OCI-LY7 (cell line): Measurements from ENCODE around the gene PRMT1. TPM values are rescaled to one million over a fixed set of nuclear protein-coding genes. Genes with fewer than 3 reads are reported as not detected.

Experiments used
- BruUV-seq: library from RNA; stranded (reverse); fragments of 400-500 nt; replicated peaks from 2 replicates; lab custom pipeline; 2021; lab: Mats Ljungman, UMichigan
- CTCF ChIA-PET: fragments of 300-600 bp; sonication (Branson Sonifier 250); formaldehyde crosslinking; loops from one replicate; lab custom pipeline; 2022; ENCODE audit warnings: antibody characterized with exemption; ENCODE audit not compliant: unreplicated experiment; lab: Charles Lee
- POLR2A ChIA-PET: fragments of 300-600 bp; sonication (Branson Sonifier 250); formaldehyde crosslinking; loops from one replicate; lab custom pipeline; 2022; ENCODE audit warnings: antibody characterized with exemption; lab: Charles Lee
- DNase-seq: peaks from one replicate; pipeline ENCODE4 v3.0.0-alpha.2; 2015; ENCODE audit warnings: low spot score
- H2AFZ ChIP-seq: fragments of 200-600 bp; sonication (generic), shearing (Covaris generic); 2 replicates; pipeline ENCODE4 v1.6.1; 2014; ENCODE audit warnings: mild to moderate bottlenecking, antibody characterized with exemption, low read length, moderate library complexity
- H3K27ac ChIP-seq: fragments of 200-600 bp; sonication (generic); 2 replicates; pipeline ENCODE4 v1.5.1; 2014; ENCODE audit warnings: mixed run types, low read depth, mild to moderate bottlenecking, moderate library complexity, low read length, inconsistent platforms; ENCODE audit not compliant: poor library complexity, severe bottlenecking
- H3K36me3 ChIP-seq: fragments of 200-600 bp; sonication (generic); 2 replicates; pipeline ENCODE4 v1.6.1; 2014; ENCODE audit warnings: mild to moderate bottlenecking, antibody characterized with exemption, low read length, moderate library complexity, mixed read lengths; ENCODE audit not compliant: insufficient read depth
- H3K4me1 ChIP-seq: fragments of 200-600 bp; sonication (generic); 2 replicates; pipeline ENCODE4 v1.5.1; 2014; ENCODE audit warnings: mild to moderate bottlenecking, low read length; ENCODE audit not compliant: insufficient read depth, poor library complexity, severe bottlenecking
- H3K4me2 ChIP-seq: fragments of 200-600 bp; sonication (generic); 2 replicates; pipeline ENCODE4 v1.6.1; 2014; ENCODE audit warnings: mild to moderate bottlenecking, low read length
- H3K4me3 ChIP-seq: fragments of 200-600 bp; sonication (generic); 2 replicates; pipeline ENCODE4 v1.5.1; 2014; ENCODE audit warnings: mild to moderate bottlenecking, low read depth, low read length; ENCODE audit not compliant: poor library complexity, severe bottlenecking
- H3K79me2 ChIP-seq: fragments of 200-600 bp; sonication (generic); 2 replicates; pipeline ENCODE4 v1.6.1; 2016; ENCODE audit warnings: low read depth, mild to moderate bottlenecking, low read length, moderate library complexity, mixed read lengths; ENCODE audit not compliant: insufficient read depth
- H3K9me2 ChIP-seq: fragments of 200-600 bp; sonication (generic); 2 replicates; pipeline ENCODE4 v1.6.1; 2016; ENCODE audit warnings: mild to moderate bottlenecking, low read length, mixed read lengths; ENCODE audit not compliant: insufficient read depth
- H3K9me3 ChIP-seq: fragments of 200-600 bp; sonication (generic); 2 replicates; pipeline ENCODE4 v1.6.1; 2014; ENCODE audit warnings: mild to moderate bottlenecking, mixed run types, low read length, mixed read lengths
- H4K20me1 ChIP-seq: fragments of 200-600 bp; sonication (generic); 2 replicates; pipeline ENCODE4 v1.6.1; 2014; ENCODE audit warnings: mild to moderate bottlenecking, antibody characterized with exemption, low read length, moderate library complexity, mixed read lengths; ENCODE audit not compliant: insufficient read depth
- EZH2phosphoT487 ChIP-seq: fragments of 200-600 bp; sonication (generic); IDR thresholded peaks from 2 replicates; pipeline ENCODE4 v1.6.1; 2018; ENCODE audit warnings: low read depth, borderline replicate concordance, mild to moderate bottlenecking, mixed run types, antibody characterized with exemption, low read length, moderate library complexity, mixed read lengths
- intact Hi-C: fragments of 100-400 bp; cut with micrococcal nuclease; formaldehyde crosslinking; loops from one replicate; pipeline ENCODE4 v1.10.0; 2022; ENCODE audit not compliant: unreplicated experiment
- total RNA-seq, 2 experiments: library from RNA; depleted of rRNA in 1 of 2; stranded (reverse); fragments of >200 nt in 1 of 2; shearing (Covaris generic) in 1 of 2; gene quantifications; 2 replicates each; pipeline ENCODE4 v1.2.3, GENCODE V29; 2014 to 2022
- TF ChIP-seq, protein P1 (sequence below): fragments of 200-600 bp; sonication (generic); conservative IDR thresholded peaks from 2 replicates; pipeline ENCODE4 v1.5.1; 2014; ENCODE audit warnings: mild to moderate bottlenecking, antibody characterized with exemption, low read length, moderate library complexity, mixed read lengths

Gene PRMT1
- total RNA-seq, 2 experiments from 2014 or later, result 266 to 403 TPM

DNA sequence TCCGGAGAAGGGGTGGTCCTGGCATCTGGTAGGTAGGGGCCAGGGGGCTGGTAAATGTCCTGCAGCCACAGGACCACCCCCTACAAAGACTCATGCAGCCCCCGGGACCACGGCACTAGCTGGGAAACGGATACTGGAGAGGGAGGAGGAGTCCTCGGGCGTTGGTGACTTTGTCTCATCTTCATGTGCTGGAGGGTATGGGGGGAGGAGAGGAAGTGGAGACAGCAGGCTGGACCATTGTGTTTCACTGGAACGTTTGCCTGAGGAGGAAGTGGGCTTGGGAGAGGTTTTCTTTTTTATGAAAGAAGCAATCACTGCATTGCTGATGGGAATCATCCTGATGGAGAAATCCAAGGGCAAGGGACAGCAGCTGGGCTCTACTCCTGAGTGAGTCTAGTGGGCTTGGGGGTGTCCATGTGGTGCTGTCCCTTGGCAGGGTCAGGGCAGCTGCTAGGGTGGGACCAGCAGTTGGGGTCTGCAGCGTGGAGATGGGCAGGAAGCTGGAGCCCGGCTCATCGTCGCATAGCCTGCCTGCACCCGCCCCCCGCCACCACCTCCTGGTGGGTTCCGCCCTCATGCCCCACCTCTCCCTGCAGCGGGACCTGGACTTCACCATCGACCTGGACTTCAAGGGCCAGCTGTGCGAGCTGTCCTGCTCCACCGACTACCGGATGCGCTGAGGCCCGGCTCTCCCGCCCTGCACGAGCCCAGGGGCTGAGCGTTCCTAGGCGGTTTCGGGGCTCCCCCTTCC, 10.7 kb downstream of the PRMT1 start:
- Histone ChIP-seq H3K9me2 (no peaks in the 10 kb centered on the region), H4K20me1 (no peaks in the 10 kb centered on the region), H3K4me3 (no peak overlapping the region), H3K79me2 (no peaks in the 10 kb centered on the region), H3K36me3 (peaks cover 82% of the 10 kb centered on the region), H3K9me3 (no peaks in the 10 kb centered on the region), H3K4me2 (no peak overlapping the region), H3K4me1 (peaks cover 5% of the 10 kb centered on the region), H2AFZ (no peak overlapping the region), H3K27ac (no peak overlapping the region)
- BruUV-seq, result no TSS peak
- DNase-seq, result no peak
- CTCF ChIA-PET, result no interaction called here
- intact Hi-C loops, result no loop called here
- TF ChIP-seq EZH2phosphoT487, result no peak
- TF ChIP-seq, protein P1, sequence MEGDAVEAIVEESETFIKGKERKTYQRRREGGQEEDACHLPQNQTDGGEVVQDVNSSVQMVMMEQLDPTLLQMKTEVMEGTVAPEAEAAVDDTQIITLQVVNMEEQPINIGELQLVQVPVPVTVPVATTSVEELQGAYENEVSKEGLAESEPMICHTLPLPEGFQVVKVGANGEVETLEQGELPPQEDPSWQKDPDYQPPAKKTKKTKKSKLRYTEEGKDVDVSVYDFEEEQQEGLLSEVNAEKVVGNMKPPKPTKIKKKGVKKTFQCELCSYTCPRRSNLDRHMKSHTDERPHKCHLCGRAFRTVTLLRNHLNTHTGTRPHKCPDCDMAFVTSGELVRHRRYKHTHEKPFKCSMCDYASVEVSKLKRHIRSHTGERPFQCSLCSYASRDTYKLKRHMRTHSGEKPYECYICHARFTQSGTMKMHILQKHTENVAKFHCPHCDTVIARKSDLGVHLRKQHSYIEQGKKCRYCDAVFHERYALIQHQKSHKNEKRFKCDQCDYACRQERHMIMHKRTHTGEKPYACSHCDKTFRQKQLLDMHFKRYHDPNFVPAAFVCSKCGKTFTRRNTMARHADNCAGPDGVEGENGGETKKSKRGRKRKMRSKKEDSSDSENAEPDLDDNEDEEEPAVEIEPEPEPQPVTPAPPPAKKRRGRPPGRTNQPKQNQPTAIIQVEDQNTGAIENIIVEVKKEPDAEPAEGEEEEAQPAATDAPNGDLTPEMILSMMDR, result no peak
- POLR2A ChIA-PET, result interaction anchor here (0.7 kb wide), 1 partner anchor 10 kb away, joined by 5 read pairs; no protein-coding TSS in a partner anchor

DNA sequence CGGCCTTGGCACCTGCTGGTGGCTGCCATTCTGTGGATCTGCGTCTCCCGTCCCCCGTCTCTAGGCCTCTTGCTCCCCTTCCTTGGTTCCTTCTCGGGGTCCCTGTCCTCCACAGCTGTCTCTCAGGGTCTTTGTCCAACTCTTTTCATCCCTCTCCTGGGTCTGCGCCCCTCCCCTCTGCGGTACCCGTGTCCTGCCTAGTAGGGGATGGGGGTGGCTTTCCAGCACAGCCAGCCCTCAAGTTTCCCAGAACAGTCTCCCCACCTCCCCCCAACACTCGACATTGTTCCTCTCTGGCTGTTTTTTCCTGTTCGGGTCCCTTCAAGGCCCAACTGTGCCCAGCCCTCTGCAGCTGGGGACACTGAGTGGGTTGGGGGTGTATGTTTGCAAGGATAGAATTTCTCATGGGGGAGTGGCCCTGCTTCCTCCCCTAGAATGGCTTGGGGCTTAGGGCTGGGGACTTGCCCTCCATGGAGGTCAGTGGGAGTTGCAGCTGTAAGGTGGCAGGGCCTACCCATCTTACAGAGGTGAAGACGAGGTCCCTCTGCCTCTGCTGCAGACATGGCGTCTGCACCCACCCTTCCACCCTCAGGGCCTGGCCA, 11.6 kb downstream of the PRMT1 start:
- intact Hi-C loops, result no loop called here
- ChIA-PET CTCF (no interaction called here), POLR2A (no interaction called here)
- Histone ChIP-seq H2AFZ (no peak overlapping the region), H3K9me2 (no peaks in the 10 kb centered on the region), H3K4me2 (no peak overlapping the region), H3K4me1 (peaks cover 5% of the 10 kb centered on the region), H3K79me2 (no peaks in the 10 kb centered on the region), H3K27ac (no peak overlapping the region), H3K4me3 (no peak overlapping the region), H3K36me3 (peaks cover 73% of the 10 kb centered on the region), H3K9me3 (no peaks in the 10 kb centered on the region), H4K20me1 (no peaks in the 10 kb centered on the region)
- TF ChIP-seq EZH2phosphoT487, result no peak
- TF ChIP-seq, protein P1, result no peak
- BruUV-seq, result no TSS peak
- no peak for DNase-seq
